ENCODE data around the gene TENT4A. TPM values are rescaled to one million over a fixed set of nuclear protein-coding genes. Genes with fewer than 3 reads are reported as not detected.

Gene TENT4A
- total and polyA plus RNA-seq, 2 of the 4 experiments (the other 2 are of a cell fraction): 5.9 to 17.2 TPM

DNA sequence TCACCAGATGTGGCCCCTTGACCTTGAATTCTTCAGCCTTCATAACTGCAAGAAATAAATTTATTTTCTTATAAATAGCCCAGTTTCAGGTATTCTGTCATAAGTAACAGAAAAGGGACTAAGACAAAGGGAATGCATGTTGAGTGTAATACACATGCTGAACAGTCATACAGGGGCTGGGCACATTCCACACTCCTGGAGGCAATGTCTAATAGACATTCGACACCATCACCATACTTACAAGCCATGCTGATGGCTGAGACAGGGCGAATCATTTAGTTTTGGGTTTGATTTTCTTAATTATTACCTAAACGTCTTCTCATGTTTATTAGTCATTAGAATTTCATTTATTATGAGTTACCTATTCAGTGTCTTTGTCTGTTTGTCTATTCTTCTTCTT lies 68.5 kb downstream of the TENT4A start:
- no peak overlapping the region for H3K56ac ChIP-seq (ENCODE audit: extremely low read depth, insufficient read depth, low read length)
- no peak overlapping the region for H3K18ac ChIP-seq (ENCODE audit: low read depth, low read length)
- H2AK5ac ChIP-seq (ENCODE audit: low read depth, low read length): no peak overlapping the region
- no peak overlapping the region for H3K14ac ChIP-seq (replicated peaks; ENCODE audit: low read depth, low read length)
- WGBS, 2 experiments (ENCODE audit: extremely low coverage in 2 of 2, insufficient read length in 1 of 2): no CpG with 5 or more reads among the region's 3 CpGs
- no peak for TF ChIP-seq SMC3 (IDR thresholded peaks at IDR 0.05; ENCODE audit: low read depth, low read length)
- TF ChIP-seq RAD21 (IDR thresholded peaks at IDR 0.05; ENCODE audit: low read length): no peak
- no peak for TF ChIP-seq MAFK (IDR thresholded peaks at IDR 0.05; ENCODE audit: low read depth, low read length)
- no peak for TF ChIP-seq RCOR1 (IDR thresholded peaks at IDR 0.05; ENCODE audit: insufficient replicate concordance, low read length)
- TF ChIP-seq FOS (IDR thresholded peaks at IDR 0.05; ENCODE audit: low read depth, low read length): no peak
- TF ChIP-seq RFX5 (IDR thresholded peaks at IDR 0.05; ENCODE audit: low read depth, low read length): no peak
- no peak for TF ChIP-seq NFE2L2 (IDR thresholded peaks at IDR 0.05; ENCODE audit: low read depth, low read length)
- TF ChIP-seq, protein P1, sequence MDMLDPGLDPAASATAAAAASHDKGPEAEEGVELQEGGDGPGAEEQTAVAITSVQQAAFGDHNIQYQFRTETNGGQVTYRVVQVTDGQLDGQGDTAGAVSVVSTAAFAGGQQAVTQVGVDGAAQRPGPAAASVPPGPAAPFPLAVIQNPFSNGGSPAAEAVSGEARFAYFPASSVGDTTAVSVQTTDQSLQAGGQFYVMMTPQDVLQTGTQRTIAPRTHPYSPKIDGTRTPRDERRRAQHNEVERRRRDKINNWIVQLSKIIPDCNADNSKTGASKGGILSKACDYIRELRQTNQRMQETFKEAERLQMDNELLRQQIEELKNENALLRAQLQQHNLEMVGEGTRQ (IDR thresholded peaks at IDR 0.05; ENCODE audit: low read depth, low read length): no peak
- TF ChIP-seq, protein P2, sequence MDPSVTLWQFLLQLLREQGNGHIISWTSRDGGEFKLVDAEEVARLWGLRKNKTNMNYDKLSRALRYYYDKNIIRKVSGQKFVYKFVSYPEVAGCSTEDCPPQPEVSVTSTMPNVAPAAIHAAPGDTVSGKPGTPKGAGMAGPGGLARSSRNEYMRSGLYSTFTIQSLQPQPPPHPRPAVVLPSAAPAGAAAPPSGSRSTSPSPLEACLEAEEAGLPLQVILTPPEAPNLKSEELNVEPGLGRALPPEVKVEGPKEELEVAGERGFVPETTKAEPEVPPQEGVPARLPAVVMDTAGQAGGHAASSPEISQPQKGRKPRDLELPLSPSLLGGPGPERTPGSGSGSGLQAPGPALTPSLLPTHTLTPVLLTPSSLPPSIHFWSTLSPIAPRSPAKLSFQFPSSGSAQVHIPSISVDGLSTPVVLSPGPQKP (IDR thresholded peaks at IDR 0.05; ENCODE audit: borderline replicate concordance, low read depth, low read length): no peak
- H3K4me1 ChIP-seq (ENCODE audit: control insufficient read depth, insufficient read depth, low read length): no peaks in the 10 kb centered on the region
- H3K27me3 ChIP-seq (ENCODE audit: control insufficient read depth, insufficient read depth, low read length): no peaks in the 10 kb centered on the region; the same call in 1 of the 2 replicates
- H3K79me1 ChIP-seq (ENCODE audit: low read depth in 1 of 2, low read length in 2 of 2): no peaks in the 10 kb centered on the region
- H2BK5ac ChIP-seq (ENCODE audit: low read depth, low read length, poor library complexity, severe bottlenecking): no peak overlapping the region
- H4K91ac ChIP-seq (ENCODE audit: insufficient read depth, low read depth, low read length): no peak overlapping the region
- no peaks in the 10 kb centered on the region for H3K9me1 ChIP-seq (ENCODE audit: insufficient read depth, low read length)
- BruUV-seq (replicated peaks): no TSS peak
- H4K8ac ChIP-seq (ENCODE audit: low read depth in 2 of 2, low read length in 2 of 2): no peak overlapping the region
- no peak overlapping the region for H3K4me3 ChIP-seq (ENCODE audit: insufficient read depth, low read depth, low read length)
- no peak overlapping the region for H2BK120ac ChIP-seq (ENCODE audit: low read depth, low read length)
- ATAC-seq (ENCODE audit: low read depth) (no peak), DNase-seq (peak; percentile 39)
- H3K4me2 ChIP-seq (ENCODE audit: low read depth, low read length): no peak overlapping the region
- H2BK20ac ChIP-seq (ENCODE audit: low read depth, low read length): no peak overlapping the region
- H2BK15ac ChIP-seq (ENCODE audit: low read depth, low read length): no peak overlapping the region
- POLR2A ChIA-PET (ENCODE audit: unreplicated experiment): no interaction called here
- H2AFZ ChIP-seq (replicated peaks; ENCODE audit: low read length, poor library complexity): no peak overlapping the region
- CTCF ChIA-PET: no interaction called here
- intact Hi-C loops (cut with micrococcal nuclease): no loop called here
- no peak overlapping the region for H3K9ac ChIP-seq (ENCODE audit: low read depth, low read length)
- dilution Hi-C loops (cut with HindIII; ENCODE audit: low sequenced_read_pairs, unreplicated experiment): no loop called here
- H3K4ac ChIP-seq (ENCODE audit: low read depth, low read length): no peak overlapping the region
- H4K5ac ChIP-seq (ENCODE audit: low read depth, low read length): no peak overlapping the region
- no peak overlapping the region for H2AK9ac ChIP-seq (replicated peaks; ENCODE audit: low read depth, low read length, poor library complexity)
- H3K36me3 ChIP-seq (ENCODE audit: control insufficient read depth, insufficient read depth, low read length): no peaks in the 10 kb centered on the region
- no peaks in the 10 kb centered on the region for H3K9me3 ChIP-seq (ENCODE audit: control insufficient read depth, insufficient read depth, low read length)
- in situ Hi-C loops (cut with MboI; ENCODE audit: low sequenced_read_pairs): no loop called here
- H4K20me1 ChIP-seq (ENCODE audit: insufficient read depth, low read length): no peaks in the 10 kb centered on the region
- no peak overlapping the region for H3K27ac ChIP-seq (ENCODE audit: insufficient read depth, low read length)
- H3K23ac ChIP-seq (ENCODE audit: low read depth, low read length): no peak overlapping the region
